Measurements from ENCODE around the gene TRAPPC6A. TPM values are rescaled to one million over a fixed set of nuclear protein-coding genes. Genes with fewer than 3 reads are reported as not detected.

TRAPPC6A gene
- total RNA-seq, 1 donor from 2014 or later: 28.7 TPM

- DNase-seq (ENCODE audit: extremely low spot score in 2 of 2): no peak
- intact Hi-C loops (cut with DNase I): no loop called here
- no peaks in the 10 kb centered on the region for H3K27me3 ChIP-seq
- peak within 1 kb of the TSS in 1 of 2 donors; percentile 30 for H3K4me3 ChIP-seq
- TF ChIP-seq CTCF (IDR thresholded peaks at IDR 0.05): no peak
- TF ChIP-seq POLR2AphosphoS5 (IDR thresholded peaks at IDR 0.05; ENCODE audit: insufficient read depth in 1 of 2, low read depth in 1 of 2): peak; percentile 12 to 20
- peaks cover 62% of the 10 kb centered on the region for H3K4me1 ChIP-seq
- no peaks in the 10 kb centered on the region for H3K9me3 ChIP-seq
- H3K36me3 ChIP-seq: no peaks in the 10 kb centered on the region
- H3K27ac ChIP-seq: peak within 1 kb of the TSS; percentile 59
Measured at GRCh38 chr19:45160870-45161737, 16.9 kb downstream of the TRAPPC6A start, which contains the start of gene NKPD1. NKPD1 (minus strand) TSS chr19:45160982; CDS start chr19:45160150, 832 bp downstream.

- intact Hi-C loops (cut with DNase I): no loop called here
- Histone ChIP-seq H3K4me1 (peaks cover 56% of the 10 kb centered on the region), H3K36me3 (no peaks in the 10 kb centered on the region), H3K27ac (no peak overlapping the region), H3K4me3 (no peak overlapping the region), H3K9me3 (no peaks in the 10 kb centered on the region), H3K27me3 (no peaks in the 10 kb centered on the region)
- no peak for DNase-seq (ENCODE audit: extremely low spot score in 2 of 2)
- TF ChIP-seq POLR2AphosphoS5 (IDR thresholded peaks at IDR 0.05; ENCODE audit: insufficient read depth in 1 of 2, low read depth in 1 of 2) (no peak), CTCF (IDR thresholded peaks at IDR 0.05) (no peak), POLR2A (IDR thresholded peaks at IDR 0.05) (no peak)
Measured at GRCh38 chr19:45159971-45160324, 18.1 kb downstream of the TRAPPC6A start.

- Histone ChIP-seq H3K27me3 (no peaks in the 10 kb centered on the region), H3K4me3 (no peak overlapping the region), H3K4me1 (peaks cover 52% of the 10 kb centered on the region), H3K36me3 (no peaks in the 10 kb centered on the region), H3K27ac (no peak overlapping the region), H3K9me3 (no peaks in the 10 kb centered on the region)
- DNase-seq (ENCODE audit: extremely low spot score in 2 of 2): no peak
- TF ChIP-seq POLR2A (IDR thresholded peaks at IDR 0.05): no peak
- intact Hi-C loops (cut with DNase I): no loop called here
Measured at GRCh38 chr19:45159210-45159970, 18.6 kb downstream of the TRAPPC6A start.

DNA sequence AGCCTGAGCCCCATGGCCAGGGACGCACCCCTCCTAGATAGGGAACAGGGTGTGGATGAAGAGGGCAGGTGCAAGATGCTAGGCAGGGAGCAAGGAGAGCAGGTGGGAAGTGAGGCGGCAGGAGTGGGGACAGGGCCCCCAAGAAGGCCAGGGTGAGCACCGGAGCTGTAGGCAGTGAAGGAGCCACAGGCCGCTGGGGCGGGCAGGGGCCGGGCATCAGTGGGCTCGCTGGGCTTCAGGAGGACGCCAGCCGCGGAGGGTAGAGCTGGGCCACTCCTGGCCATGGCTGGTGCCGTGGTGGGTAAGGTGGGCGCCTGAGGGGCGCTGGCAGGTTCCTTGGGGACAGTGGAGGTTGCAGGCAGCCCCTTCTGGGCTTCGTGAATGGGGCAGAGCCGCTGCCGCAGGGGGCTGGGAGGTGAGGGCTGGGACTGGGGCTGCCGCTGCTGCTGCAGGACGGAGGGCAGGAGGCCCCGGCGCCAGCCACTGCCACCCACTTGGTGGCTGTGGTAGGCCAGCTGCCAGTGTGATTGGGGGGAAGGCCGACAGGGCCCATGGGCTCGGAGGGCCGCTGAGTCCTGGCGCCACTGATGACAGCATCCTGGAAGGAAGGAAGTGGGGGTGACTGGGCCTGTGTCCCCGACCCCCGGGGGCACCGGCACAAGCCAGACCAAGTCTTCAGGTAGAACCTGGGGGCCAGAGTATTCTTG is 19.4 kb downstream of the TRAPPC6A start:
- H3K36me3 ChIP-seq: no peaks in the 10 kb centered on the region
- H3K9me3 ChIP-seq: no peaks in the 10 kb centered on the region
- no peak for DNase-seq (ENCODE audit: extremely low spot score in 2 of 2)
- peaks cover 52% of the 10 kb centered on the region for H3K4me1 ChIP-seq
- H3K27me3 ChIP-seq: no peaks in the 10 kb centered on the region
- intact Hi-C loops (cut with DNase I): no loop called here
- no peak for TF ChIP-seq POLR2AphosphoS5 (IDR thresholded peaks at IDR 0.05; ENCODE audit: insufficient read depth in 1 of 2, low read depth in 1 of 2)
- H3K27ac ChIP-seq: no peak overlapping the region
- H3K4me3 ChIP-seq: no peak overlapping the region

DNA sequence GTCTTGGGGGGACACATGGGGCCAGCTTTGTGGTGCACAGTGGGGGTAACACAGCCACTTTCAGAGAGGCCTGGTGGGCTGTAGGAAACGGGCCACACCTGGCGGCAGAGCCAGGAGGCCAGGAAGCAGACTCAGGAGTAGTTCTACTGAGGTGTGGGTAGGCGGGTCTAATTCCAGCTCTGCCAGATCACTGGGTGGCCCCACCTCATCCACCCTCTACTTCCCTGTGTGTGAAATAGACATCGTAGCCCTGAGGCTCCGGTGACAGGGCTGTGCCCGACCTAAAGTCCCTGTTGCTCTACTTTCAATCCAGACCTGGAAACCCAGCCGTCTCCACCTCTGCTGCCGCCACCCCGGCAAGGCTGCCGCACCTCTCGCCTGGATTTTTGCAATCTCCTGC is 21.3 kb downstream of the TRAPPC6A start:
- Histone ChIP-seq H3K36me3 (no peaks in the 10 kb centered on the region), H3K9me3 (no peaks in the 10 kb centered on the region), H3K4me1 (peaks cover 52% of the 10 kb centered on the region), H3K4me3 (no peak overlapping the region), H3K27me3 (no peaks in the 10 kb centered on the region), H3K27ac (no peak overlapping the region)
- intact Hi-C loops (cut with DNase I): no loop called here
- TF ChIP-seq POLR2A (IDR thresholded peaks at IDR 0.05) (no peak), POLR2AphosphoS5 (IDR thresholded peaks at IDR 0.05; ENCODE audit: insufficient read depth in 1 of 2, low read depth in 1 of 2) (peak in 1 of 2 donors; percentile 17), CTCF (IDR thresholded peaks at IDR 0.05) (no peak)
- DNase-seq (ENCODE audit: extremely low spot score in 2 of 2): no peak

Measured in vagina (tissue), 2 donors.